H1 (cell line): ENCODE measurements around the gene NR3C2. TPM values are rescaled to one million over a fixed set of nuclear protein-coding genes. Genes with fewer than 3 reads are reported as not detected.

ENCODE experiments used
- CTCF ChIA-PET: fragments of 300-600 bp; sonication (Branson Sonifier 250); formaldehyde crosslinking; loops from one replicate; lab custom pipeline; 2021; ENCODE audit not compliant: partially characterized antibody; lab: Charles Lee
- POLR2A ChIA-PET: fragments of 300-600 bp; sonication (Branson Sonifier 250); formaldehyde crosslinking; loops from one replicate; lab custom pipeline; 2021; ENCODE audit warnings: inconsistent platforms; ENCODE audit not compliant: partially characterized antibody; lab: Charles Lee
- DNase-seq, 2 experiments: peaks; one replicate each; pipeline versions ENCODE4 v3.0.0 to v3.0.0-alpha.2; 2010 to 2022; ENCODE audit warnings: low spot score in 2 of 2, low read depth in 1 of 2, mixed read lengths in 1 of 2
- FAIRE-seq: peaks from 2 replicates; lab custom pipeline; 2011; peaks lifted over from hg19 to GRCh38; lab: Jason Lieb, UNC
- H2AFZ ChIP-seq: 2 replicates; pipeline ENCODE4 v1.8.1; 2012; ENCODE audit warnings: low read length, inconsistent platforms
- H2AK5ac ChIP-seq: 2 replicates; pipeline ENCODE4 v1.6.1; 2013; ENCODE audit warnings: low read depth, low read length
- H2BK120ac ChIP-seq: replicated peaks from 2 replicates; pipeline ENCODE3; 2013; ENCODE audit warnings: low read depth, low read length, inconsistent platforms
- H2BK12ac ChIP-seq: 2 replicates; pipeline ENCODE4 v1.6.1; 2013; ENCODE audit warnings: low read depth, low read length
- H2BK15ac ChIP-seq: 2 replicates; pipeline ENCODE4 v1.6.1; 2013; ENCODE audit warnings: low read length
- H2BK20ac ChIP-seq: 2 replicates; pipeline ENCODE4 v1.6.1; 2013; ENCODE audit warnings: low read length
- H2BK5ac ChIP-seq: 2 replicates; pipeline ENCODE4 v1.6.1; 2013; ENCODE audit warnings: low read depth, low read length
- H3K14ac ChIP-seq: 2 replicates; pipeline ENCODE4 v1.6.1; 2013; ENCODE audit warnings: inconsistent platforms; ENCODE audit not compliant: insufficient read length
- H3K18ac ChIP-seq: 2 replicates; pipeline ENCODE4 v1.6.1; 2013; ENCODE audit warnings: low read length; ENCODE audit errors: extremely low read depth
- H3K23ac ChIP-seq: 2 replicates; pipeline ENCODE4 v1.6.1; 2013; ENCODE audit warnings: inconsistent platforms; ENCODE audit not compliant: insufficient read length
- H3K23me2 ChIP-seq: 2 replicates; pipeline ENCODE4 v1.6.1; 2013; ENCODE audit warnings: low read depth, low read length
- H3K27ac ChIP-seq: 2 replicates; pipeline ENCODE4 v1.6.1; 2011; ENCODE audit warnings: low read depth, low read length, inconsistent platforms
- H3K27me3 ChIP-seq, 4 experiments: replicated peaks in 1 of 4; 1 replicate in 1 of 4; 2 replicates in 3 of 4; pipeline versions ENCODE4 v1.6.1 to v1.8.1; 2011 to 2013; ENCODE audit warnings: low read length in 3 of 4, mild to moderate bottlenecking in 3 of 4, inconsistent platforms in 2 of 4, mixed read lengths in 2 of 4, moderate library complexity in 1 of 4; ENCODE audit not compliant: control insufficient read depth in 3 of 4, insufficient read depth in 3 of 4; ENCODE audit errors: extremely low read depth in 1 of 4
- H3K36me3 ChIP-seq, 4 experiments: 2 replicates each; pipeline versions ENCODE4 v1.6.1 to v1.8.1; 2011 to 2013; ENCODE audit warnings: mild to moderate bottlenecking in 4 of 4, low read length in 3 of 4, moderate library complexity in 2 of 4, control low read depth in 1 of 4, inconsistent platforms in 1 of 4; ENCODE audit not compliant: insufficient read depth in 4 of 4, control insufficient read depth in 2 of 4
- H3K4ac ChIP-seq: replicated peaks from 2 replicates; pipeline ENCODE3; 2013; ENCODE audit warnings: low read length, low read depth, mixed read lengths, inconsistent platforms; ENCODE audit not compliant: insufficient read length
- H3K4me1 ChIP-seq, 4 experiments: replicated peaks in 1 of 4; 1 replicate in 1 of 4; 2 replicates in 3 of 4; pipeline versions ENCODE4 v1.6.1 to v1.8.1; 2011 to 2013; ENCODE audit warnings: low read length in 3 of 4, inconsistent platforms in 2 of 4, mixed read lengths in 1 of 4; ENCODE audit not compliant: insufficient read depth in 4 of 4, control insufficient read depth in 3 of 4
- H3K4me2 ChIP-seq, 2 experiments: 2 replicates each; pipeline versions ENCODE4 v1.6.1 to v1.8.1; 2011 to 2013; ENCODE audit warnings: low read depth in 2 of 2, low read length in 2 of 2, control low read depth in 1 of 2, inconsistent platforms in 1 of 2, mild to moderate bottlenecking in 1 of 2; ENCODE audit not compliant: insufficient read depth in 1 of 2
- H3K4me3 ChIP-seq, 4 experiments: fragments of 200-600, 300-600 bp in 1 of 4; sonication (generic), shearing (Covaris generic), sonication (Bioruptor Twin) in 1 of 4; 2 replicates each; pipeline versions ENCODE4 v1.5.1 to v1.8.1; 2011 to 2016; ENCODE audit warnings: low read length in 4 of 4, low read depth in 3 of 4, control low read depth in 2 of 4, inconsistent platforms in 2 of 4, mild to moderate bottlenecking in 2 of 4, mixed read lengths in 1 of 4, moderate library complexity in 1 of 4; ENCODE audit not compliant: insufficient read depth in 2 of 4; ENCODE audit errors: extremely low read depth in 1 of 4
- H3K56ac ChIP-seq: replicated peaks from 2 replicates; pipeline ENCODE3; 2013; ENCODE audit warnings: low read depth, mild to moderate bottlenecking, mixed read lengths, low read length, inconsistent platforms; ENCODE audit not compliant: insufficient read length
- H3K79me1 ChIP-seq: 2 replicates; pipeline ENCODE4 v1.6.1; 2013; ENCODE audit warnings: low read depth, low read length, control low read depth
- H3K79me2 ChIP-seq, 2 experiments: 2 replicates each; pipeline versions ENCODE4 v1.6.1 to v1.8.1; 2012 to 2013; ENCODE audit warnings: low read length in 2 of 2, mild to moderate bottlenecking in 2 of 2, inconsistent platforms in 1 of 2; ENCODE audit not compliant: insufficient read depth in 2 of 2, control insufficient read depth in 1 of 2
- H3K9ac ChIP-seq, 4 experiments: replicated peaks in 1 of 4; 1 replicate in 1 of 4; 2 replicates in 3 of 4; pipeline versions ENCODE4 v1.6.1 to v1.8.1; 2011 to 2013; ENCODE audit warnings: low read depth in 3 of 4, low read length in 3 of 4, control low read depth in 2 of 4, mild to moderate bottlenecking in 2 of 4, moderate library complexity in 2 of 4, inconsistent platforms in 1 of 4; ENCODE audit errors: extremely low read depth in 1 of 4
- H3K9me3 ChIP-seq, 2 experiments: 2 replicates each; pipeline versions ENCODE4 v1.6.1 to v1.8.1; 2012 to 2013; ENCODE audit warnings: mild to moderate bottlenecking in 2 of 2, moderate library complexity in 2 of 2, control low read depth in 1 of 2, inconsistent platforms in 1 of 2, low read depth in 1 of 2, low read length in 1 of 2, mixed read lengths in 1 of 2; ENCODE audit not compliant: insufficient read depth in 2 of 2
- H4K20me1 ChIP-seq, 2 experiments: replicated peaks in 1 of 2; 2 replicates each; pipeline versions ENCODE3 to v1.8.1; 2011 to 2013; ENCODE audit warnings: inconsistent platforms in 2 of 2, low read length in 2 of 2, mild to moderate bottlenecking in 1 of 2; ENCODE audit not compliant: insufficient read depth in 2 of 2, control insufficient read depth in 1 of 2
- H4K5ac ChIP-seq: 2 replicates; pipeline ENCODE4 v1.6.1; 2013; ENCODE audit warnings: low read length, low read depth, mixed read lengths, inconsistent platforms; ENCODE audit not compliant: insufficient read length
- H4K8ac ChIP-seq: 2 replicates; pipeline ENCODE4 v1.8.0; 2013; ENCODE audit warnings: mild to moderate bottlenecking, moderate library complexity, low read length, inconsistent platforms; ENCODE audit not compliant: insufficient read depth; ENCODE audit errors: extremely low read depth
- H4K91ac ChIP-seq: replicated peaks from 2 replicates; pipeline ENCODE3; 2013; ENCODE audit warnings: low read length, mixed read lengths, inconsistent platforms; ENCODE audit not compliant: insufficient read length
- NANOG ChIP-seq: IDR thresholded peaks from 2 replicates; pipeline ENCODE4 v1.6.1; 2011; ENCODE audit warnings: low read length, low read depth, mild to moderate bottlenecking, inconsistent platforms; ENCODE audit not compliant: insufficient read depth, poor library complexity, severe bottlenecking
- RNF2 ChIP-seq: fragments of 200-900, 300-1000 bp; sonication (generic); IDR thresholded peaks from 2 replicates; pipeline ENCODE4 v1.7.1; 2016; ENCODE audit warnings: borderline replicate concordance, low read depth, mild to moderate bottlenecking, antibody characterized with exemption, low read length; ENCODE audit not compliant: poor library complexity, severe bottlenecking; ENCODE audit errors: missing control alignments
- WGBS, 2 experiments: shearing (Covaris generic) in 1 of 2; methylation state at CpG; one replicate each; pipeline versions ENCODE4 v1.1.6 to v1.1.7; 2013 to 2015; ENCODE audit warnings: low lambda C conversion rate in 2 of 2, mixed read lengths in 2 of 2, inconsistent platforms in 1 of 2, low coverage in 1 of 2, missing lambda C conversion rate in 1 of 2; ENCODE audit not compliant: insufficient replicate concordance in 2 of 2, insufficient coverage in 1 of 2, insufficient read length in 1 of 2; ENCODE audit errors: extremely low coverage in 1 of 2, missing lambda C conversion rate in 1 of 2; 5-methylcytosine and 5-hydroxymethylcytosine counted together
- polyA plus RNA-seq, 7 experiments: library from polyadenylated mRNA; depleted of rRNA in 3 of 7; stranded (reverse) in 5 of 7; unstranded in 2 of 7; fragments of >200 nt in 5 of 7; fragments of 200-250 nt in 2 of 7; gene quantifications; 1 replicate in 5 of 7; 2 replicates in 1 of 7; 4 replicates in 1 of 7; pipeline versions ENCODE4 v1.2.1 to v1.2.3, GENCODE V29; 2011 to 2013; ENCODE audit warnings: missing spikeins in 2 of 7, mixed read lengths in 2 of 7
- total RNA-seq: library from RNA; stranded (reverse); fragmentation: NEBNext Ultra II Directional; extraction: Animal tissue kit (Norgen Biotek cat#: 25700); gene quantifications from 2 replicates; pipeline ENCODE4 v1.2.1, GENCODE V29; 2021

NR3C2 gene
- total and polyA plus RNA-seq, 2 of the 8 experiments (the other 6 are each of a cell fraction or from before 2014, with no cell fraction given) = 0.80 to 3.9 TPM

GRCh38 chr4:148184922-148185321 lies 257.3 kb downstream of the NR3C2 start:
- FAIRE-seq (no peak), DNase-seq (no peak)
- no peak overlapping the region for H3K56ac ChIP-seq
- no peak overlapping the region for H3K27ac ChIP-seq
- H2BK12ac ChIP-seq = no peak overlapping the region
- H3K79me2 ChIP-seq = no peaks in the 10 kb centered on the region
- H2AFZ ChIP-seq = no peak overlapping the region
- no peaks in the 10 kb centered on the region for H3K4me1 ChIP-seq
- CTCF ChIA-PET = no interaction called here
- no peak overlapping the region for H2BK120ac ChIP-seq
- no peak overlapping the region for H2BK5ac ChIP-seq
- H3K36me3 ChIP-seq = no peaks in the 10 kb centered on the region
- H2AK5ac ChIP-seq = no peak overlapping the region
- POLR2A ChIA-PET = no interaction called here
- H3K4me2 ChIP-seq = no peak overlapping the region
- no peaks in the 10 kb centered on the region for H3K27me3 ChIP-seq
- no peaks in the 10 kb centered on the region for H3K79me1 ChIP-seq
- H3K4me3 ChIP-seq = no peak overlapping the region
- no peak overlapping the region for H3K4ac ChIP-seq
- no peak overlapping the region for H2BK20ac ChIP-seq
- no peak overlapping the region for H4K5ac ChIP-seq
- H2BK15ac ChIP-seq = no peak overlapping the region
- no peaks in the 10 kb centered on the region for H3K9me3 ChIP-seq
- H3K23me2 ChIP-seq = no peaks in the 10 kb centered on the region
- H4K8ac ChIP-seq = no peak overlapping the region
- 89% methylated on average over 4 of the region's 4 CpGs; no CpG with 5 or more reads in 1 of the 2 experiments for WGBS, 2 experiments
- no peak overlapping the region for H3K18ac ChIP-seq
- H3K14ac ChIP-seq = no peak overlapping the region
- H4K91ac ChIP-seq = no peak overlapping the region
- H4K20me1 ChIP-seq = no peaks in the 10 kb centered on the region
- H3K23ac ChIP-seq = no peak overlapping the region
- no peak overlapping the region for H3K9ac ChIP-seq
- TF ChIP-seq RNF2 (no peak), NANOG (no peak)
